AG09309 (cell line): ENCODE results near the gene PHKB.
"Not testable (repeated sequence)": the region's sequence is repeated elsewhere in the genome, so short reads cannot be mapped to it uniquely, and the experiment has no call there.

Source experiments
- DNase-seq: peaks from one replicate; pipeline ENCODE4 v3.0.0-alpha.2; 2010; ENCODE audit warnings: low read depth
- H3K4me3 ChIP-seq: 2 replicates; pipeline ENCODE4 v1.5.1; 2011; ENCODE audit warnings: mild to moderate bottlenecking, low read depth, low read length, moderate library complexity; ENCODE audit not compliant: control insufficient read depth
- TF ChIP-seq, protein P1 (sequence below): IDR thresholded peaks from 2 replicates; pipeline ENCODE4 v1.5.1; 2011; ENCODE audit warnings: mild to moderate bottlenecking, low read depth, low read length, inconsistent platforms; ENCODE audit not compliant: insufficient read depth, control insufficient read depth; ENCODE audit errors: missing control alignments

Gene PHKB

DNA sequence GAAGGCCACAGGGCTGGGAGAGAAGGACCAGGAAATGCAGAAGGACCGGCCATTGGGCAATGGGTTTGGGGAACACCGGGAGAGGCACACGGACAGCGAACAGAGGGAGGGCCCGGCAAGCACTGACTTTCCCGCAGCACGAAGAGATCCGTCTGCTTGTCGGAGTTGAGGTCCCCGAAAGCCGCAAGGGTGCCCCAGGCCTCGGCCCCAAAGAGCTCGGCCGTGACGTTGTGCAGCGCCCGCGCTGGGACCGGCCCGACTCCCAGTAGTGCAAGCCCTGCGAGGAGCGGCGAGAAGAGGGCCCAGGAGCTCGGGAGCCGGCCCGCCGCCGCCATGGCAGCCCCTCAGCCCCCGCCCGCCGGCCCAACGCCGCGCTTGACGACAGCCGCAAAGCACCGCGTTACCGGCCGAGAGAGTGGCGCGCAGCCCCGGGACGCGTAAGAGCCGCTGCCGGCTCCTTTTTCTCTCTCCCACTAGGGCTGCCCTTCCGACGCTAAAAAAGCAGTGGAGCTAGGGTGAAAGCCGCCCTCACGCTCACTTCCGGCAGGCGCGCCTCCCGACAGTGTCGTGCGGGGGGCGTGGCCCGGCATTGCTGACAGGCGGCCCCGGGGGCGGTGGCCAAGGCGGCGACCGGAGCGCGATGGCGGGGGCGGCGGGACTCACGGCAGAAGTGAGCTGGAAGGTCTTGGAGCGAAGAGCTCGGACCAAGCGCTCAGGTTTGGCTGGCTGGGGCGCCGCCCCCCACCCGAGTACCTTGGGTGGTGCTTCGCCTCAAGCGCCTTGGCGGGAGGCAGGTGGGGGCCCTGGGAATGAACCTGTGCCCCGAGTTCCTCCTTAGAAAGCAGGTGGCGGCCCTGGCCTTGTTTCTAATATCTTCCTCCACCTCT lies at the start of gene PHKB, which contains the start of gene ITFG1:
Gene PHKB, plus strand, starts transcription at position 621 of the 887 bp plus-strand sequence. Its CDS starts 20 bp downstream, at position 641.
Gene ITFG1, minus strand, starts transcription at position 353 of the 887 bp plus-strand sequence. Its CDS starts 18 bp downstream, at position 335.
- TF ChIP-seq, protein P1, sequence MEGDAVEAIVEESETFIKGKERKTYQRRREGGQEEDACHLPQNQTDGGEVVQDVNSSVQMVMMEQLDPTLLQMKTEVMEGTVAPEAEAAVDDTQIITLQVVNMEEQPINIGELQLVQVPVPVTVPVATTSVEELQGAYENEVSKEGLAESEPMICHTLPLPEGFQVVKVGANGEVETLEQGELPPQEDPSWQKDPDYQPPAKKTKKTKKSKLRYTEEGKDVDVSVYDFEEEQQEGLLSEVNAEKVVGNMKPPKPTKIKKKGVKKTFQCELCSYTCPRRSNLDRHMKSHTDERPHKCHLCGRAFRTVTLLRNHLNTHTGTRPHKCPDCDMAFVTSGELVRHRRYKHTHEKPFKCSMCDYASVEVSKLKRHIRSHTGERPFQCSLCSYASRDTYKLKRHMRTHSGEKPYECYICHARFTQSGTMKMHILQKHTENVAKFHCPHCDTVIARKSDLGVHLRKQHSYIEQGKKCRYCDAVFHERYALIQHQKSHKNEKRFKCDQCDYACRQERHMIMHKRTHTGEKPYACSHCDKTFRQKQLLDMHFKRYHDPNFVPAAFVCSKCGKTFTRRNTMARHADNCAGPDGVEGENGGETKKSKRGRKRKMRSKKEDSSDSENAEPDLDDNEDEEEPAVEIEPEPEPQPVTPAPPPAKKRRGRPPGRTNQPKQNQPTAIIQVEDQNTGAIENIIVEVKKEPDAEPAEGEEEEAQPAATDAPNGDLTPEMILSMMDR = no peak
- peak; percentile 60 for DNase-seq

GRCh38 chr16:47413041-47413440 lies 48.1 kb upstream of the PHKB start:
- no peak for DNase-seq
- TF ChIP-seq, protein P1 = no peak
- no peak overlapping the region for H3K4me3 ChIP-seq

More for the DNA sequence above, at the start of gene PHKB, which contains the start of gene ITFG1:
- H3K4me3 ChIP-seq = peak within 1 kb of the TSS; percentile 97

- DNase-seq = no peak
- TF ChIP-seq, protein P1 = no peak
- H3K4me3 ChIP-seq = no peak overlapping the region
These were observed 44.3 kb upstream of the PHKB start for GRCh38 chr16:47416869-47417268.

GRCh38 chr16:47424846-47425245 lies 36.3 kb upstream of the PHKB start:
- TF ChIP-seq, protein P1 = no peak
- no peak overlapping the region for H3K4me3 ChIP-seq
- no peak for DNase-seq

DNA sequence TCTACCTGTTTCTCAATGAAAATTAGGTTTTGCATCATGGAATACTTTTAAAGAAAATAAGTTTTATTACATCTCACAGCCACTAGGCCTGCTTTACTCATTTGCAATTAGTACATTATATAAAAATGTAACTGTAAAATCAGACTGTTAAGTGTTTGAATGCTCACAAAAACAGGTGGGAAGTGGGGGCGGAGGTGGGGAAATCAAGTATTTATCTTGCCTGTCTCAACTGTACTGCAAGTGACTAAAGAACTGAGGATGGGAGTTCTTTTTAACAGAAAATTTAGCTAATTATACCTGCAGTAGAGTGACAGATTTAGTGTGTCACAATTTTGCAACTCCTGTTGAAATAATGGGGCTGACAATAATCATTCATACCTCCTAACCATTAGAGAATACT lies 34.3 kb upstream of the PHKB start:
- no peak for DNase-seq
- TF ChIP-seq, protein P1 = no peak
- H3K4me3 ChIP-seq = no peak overlapping the region

DNA sequence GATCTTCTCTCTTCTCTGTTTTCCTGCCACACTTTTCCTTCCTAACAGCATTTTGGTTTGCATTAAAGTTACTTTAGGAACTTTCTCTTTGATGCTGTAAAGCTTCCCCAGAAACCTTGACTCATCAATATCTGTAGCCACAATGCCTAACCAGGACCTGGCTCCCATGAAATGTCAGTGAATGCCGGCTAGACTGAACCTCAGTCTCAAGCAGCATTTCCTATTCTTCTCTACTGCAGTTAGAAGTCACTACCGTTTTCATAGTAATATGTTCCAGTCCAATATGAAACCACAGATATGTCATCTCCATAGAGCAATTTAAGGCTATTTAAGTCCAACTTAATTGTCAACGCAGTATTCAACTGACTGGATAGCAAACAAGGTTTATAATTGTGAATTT lies 29.2 kb upstream of the PHKB start:
- H3K4me3 ChIP-seq = no peak overlapping the region
- DNase-seq = no peak
- TF ChIP-seq, protein P1 = no peak

GRCh38 chr16:47434274-47434673 lies 26.9 kb upstream of the PHKB start:
- not testable (repeated sequence) for DNase-seq, H3K4me3 ChIP-seq

- H3K4me3 ChIP-seq, DNase-seq: not testable (repeated sequence)
These were observed 21.1 kb upstream of the PHKB start for GRCh38 chr16:47440066-47440465.

DNA sequence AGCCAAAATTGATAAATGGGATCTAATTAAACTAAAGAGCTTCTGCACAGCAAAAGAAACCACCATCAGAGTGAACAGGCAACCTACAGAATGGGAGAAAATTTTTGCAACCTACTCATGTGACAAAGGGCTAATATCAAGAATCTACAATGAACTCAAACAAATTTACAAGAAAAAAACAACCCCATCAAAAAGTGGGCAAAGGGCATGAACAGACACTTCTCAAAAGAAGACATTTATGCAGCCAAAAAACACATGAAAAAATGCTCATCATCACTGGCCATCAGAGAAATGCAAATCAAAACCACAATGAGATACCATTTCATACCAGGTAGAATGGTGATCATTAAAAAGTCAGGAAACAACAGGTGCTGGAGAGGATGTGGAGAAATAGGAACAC lies 18.2 kb upstream of the PHKB start:
- DNase-seq, H3K4me3 ChIP-seq: not testable (repeated sequence)
